Stimulated activated naive CD4-positive, alpha-beta T cell (primary cell): ENCODE measurements around the gene FECH.
A peak's percentile ranks its signal among the peaks of the same experiment; 100 is the strongest.
"Not testable (repeated sequence)": the region's sequence is repeated elsewhere in the genome, so short reads cannot be mapped to it uniquely, and the experiment has no call there.

Experiments
- DNase-seq, 6 experiments: peaks; one replicate each; lab custom pipeline; 2025; lab: John Stamatoyannopoulos, UW

Gene FECH, protein sequence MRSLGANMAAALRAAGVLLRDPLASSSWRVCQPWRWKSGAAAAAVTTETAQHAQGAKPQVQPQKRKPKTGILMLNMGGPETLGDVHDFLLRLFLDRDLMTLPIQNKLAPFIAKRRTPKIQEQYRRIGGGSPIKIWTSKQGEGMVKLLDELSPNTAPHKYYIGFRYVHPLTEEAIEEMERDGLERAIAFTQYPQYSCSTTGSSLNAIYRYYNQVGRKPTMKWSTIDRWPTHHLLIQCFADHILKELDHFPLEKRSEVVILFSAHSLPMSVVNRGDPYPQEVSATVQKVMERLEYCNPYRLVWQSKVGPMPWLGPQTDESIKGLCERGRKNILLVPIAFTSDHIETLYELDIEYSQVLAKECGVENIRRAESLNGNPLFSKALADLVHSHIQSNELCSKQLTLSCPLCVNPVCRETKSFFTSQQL

DNA sequence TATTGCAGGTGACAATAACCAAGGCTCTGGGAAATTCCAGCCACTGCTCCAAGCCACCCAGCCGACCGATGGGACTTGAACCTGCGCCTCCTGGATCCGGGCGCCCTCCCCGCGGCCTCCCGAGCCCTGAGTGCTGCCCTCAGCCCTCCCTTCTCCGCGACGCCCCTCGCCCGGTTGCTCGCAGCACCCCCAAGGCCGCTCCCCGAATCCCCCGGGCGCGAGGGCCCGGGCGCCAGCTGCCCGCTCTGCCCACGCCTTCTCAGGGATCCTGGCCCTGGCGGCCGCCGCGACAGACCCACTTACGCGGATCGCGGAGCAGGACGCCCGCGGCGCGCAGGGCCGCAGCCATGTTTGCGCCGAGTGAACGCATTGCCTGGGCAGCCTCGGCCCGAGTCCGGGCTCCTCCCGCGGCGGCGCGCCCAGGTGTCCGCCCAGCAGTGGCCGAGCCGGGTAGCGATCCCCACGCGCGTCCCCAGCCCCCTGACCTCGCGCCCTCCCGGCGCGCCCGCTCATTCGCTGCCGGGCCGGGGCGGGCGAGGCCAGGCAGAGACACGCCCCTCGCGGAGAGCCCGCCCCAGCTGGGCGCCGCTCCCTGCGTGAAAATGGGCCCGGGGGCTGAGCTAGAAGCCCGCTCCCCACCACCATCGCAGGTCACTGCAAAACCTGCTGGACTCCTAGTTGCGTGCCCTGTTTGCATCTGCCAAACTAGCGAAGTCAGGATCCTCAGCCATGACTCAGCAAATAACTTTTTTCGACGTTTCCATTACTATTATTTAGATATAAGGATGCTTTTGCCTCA, at the start of gene FECH:
Gene FECH (minus strand): TSS at position 452 of the 799 bp plus-strand sequence. CDS start 82 bp downstream, at position 370.
- peak; percentile 34 to 84 (median 66) for DNase-seq

DNA sequence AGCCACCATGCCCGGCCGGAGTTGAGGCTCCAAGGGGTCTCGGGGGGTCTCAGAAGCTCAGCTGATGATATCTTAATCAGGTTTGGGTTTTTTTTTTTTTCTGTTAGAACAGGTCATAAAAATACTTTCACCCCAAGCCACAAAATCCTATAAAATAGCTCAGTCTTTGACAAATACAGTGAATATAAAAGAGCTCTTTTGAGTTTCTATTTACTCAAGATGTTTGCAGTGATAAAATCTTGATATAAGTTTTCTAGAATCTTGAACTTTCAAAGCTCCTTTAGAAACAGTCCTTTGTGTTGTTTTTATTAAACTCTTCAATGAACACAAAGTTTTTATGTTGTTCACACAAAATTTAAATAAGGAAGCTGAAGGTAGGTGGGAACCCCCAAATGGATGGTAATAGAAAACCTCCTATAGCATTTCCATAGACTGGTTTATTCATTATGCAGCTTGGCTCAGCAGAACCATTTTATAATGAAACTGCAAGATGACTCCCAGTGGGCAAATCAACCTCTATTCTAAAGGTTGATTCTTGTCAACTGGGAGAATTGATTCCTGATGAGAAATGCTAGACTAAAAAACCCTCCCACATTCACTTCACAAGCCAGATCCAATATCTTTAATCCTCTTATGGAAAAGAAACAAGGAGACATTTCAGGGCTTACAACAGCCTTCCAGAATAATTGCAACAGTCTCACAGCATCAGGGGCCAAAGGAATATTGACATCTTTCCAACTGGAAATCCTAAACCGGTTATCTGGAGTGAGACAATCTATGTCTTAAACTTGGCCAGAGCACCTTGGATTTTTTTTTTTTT, 48.7 kb upstream of the FECH start:
- no peak for DNase-seq

DNA sequence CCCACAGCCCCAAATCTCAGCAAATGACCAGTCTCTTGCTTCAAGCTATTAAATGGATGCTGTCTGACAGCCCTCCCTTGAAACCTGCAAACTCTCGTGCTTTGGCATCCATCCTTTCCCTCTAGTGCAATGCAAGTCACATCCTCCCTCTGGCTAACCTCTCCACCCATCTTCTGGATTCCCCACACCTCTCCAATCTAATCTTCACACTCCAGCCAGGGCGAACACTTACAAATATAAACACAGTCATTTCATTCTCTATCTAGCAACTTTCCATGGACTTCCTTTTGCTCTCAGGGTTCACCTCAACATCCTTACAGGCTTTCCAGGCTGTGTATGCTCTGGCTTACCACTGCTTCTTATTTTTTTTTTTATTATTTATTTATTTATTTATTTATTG, 45.2 kb upstream of the FECH start:
- no peak for DNase-seq

DNA sequence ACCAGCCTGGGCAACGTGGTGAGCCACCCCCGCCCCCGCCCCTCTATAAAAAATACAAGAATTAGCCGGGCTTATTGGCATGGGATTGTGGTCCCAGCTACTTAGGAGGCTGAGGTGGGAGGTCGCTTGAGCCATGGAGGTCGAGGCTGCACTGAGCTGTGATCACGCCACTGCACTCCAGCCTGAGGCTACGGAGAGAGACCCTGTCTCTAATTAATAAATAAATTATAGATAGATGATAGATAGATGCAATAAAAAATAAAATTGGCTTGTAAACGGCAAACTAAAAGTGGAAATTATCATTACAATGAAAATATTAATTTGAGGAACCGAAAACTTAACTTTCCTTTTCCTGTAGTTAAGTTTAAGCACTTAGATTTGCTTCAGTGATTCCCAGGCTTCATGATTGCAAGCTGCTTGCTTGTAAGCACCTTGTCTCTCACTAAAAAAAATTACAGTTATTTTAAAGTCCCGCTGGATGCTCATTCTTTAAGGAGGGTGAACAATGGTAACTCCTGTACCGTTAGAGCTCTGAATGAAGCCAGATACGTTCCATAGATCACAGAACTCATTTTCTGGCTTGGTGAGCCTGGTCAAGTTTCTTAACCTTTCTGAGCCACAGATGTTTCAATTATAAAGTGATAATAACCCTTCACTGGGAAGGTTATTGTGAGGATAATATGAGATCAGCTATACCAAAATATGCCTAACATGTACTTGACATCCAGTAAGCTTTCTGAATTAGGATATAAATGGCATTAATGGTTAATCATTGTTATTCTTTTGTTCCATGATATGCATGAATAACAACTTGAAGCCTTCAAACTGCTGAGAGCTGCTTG, 44.5 kb upstream of the FECH start:
- DNase-seq = no peak

DNA sequence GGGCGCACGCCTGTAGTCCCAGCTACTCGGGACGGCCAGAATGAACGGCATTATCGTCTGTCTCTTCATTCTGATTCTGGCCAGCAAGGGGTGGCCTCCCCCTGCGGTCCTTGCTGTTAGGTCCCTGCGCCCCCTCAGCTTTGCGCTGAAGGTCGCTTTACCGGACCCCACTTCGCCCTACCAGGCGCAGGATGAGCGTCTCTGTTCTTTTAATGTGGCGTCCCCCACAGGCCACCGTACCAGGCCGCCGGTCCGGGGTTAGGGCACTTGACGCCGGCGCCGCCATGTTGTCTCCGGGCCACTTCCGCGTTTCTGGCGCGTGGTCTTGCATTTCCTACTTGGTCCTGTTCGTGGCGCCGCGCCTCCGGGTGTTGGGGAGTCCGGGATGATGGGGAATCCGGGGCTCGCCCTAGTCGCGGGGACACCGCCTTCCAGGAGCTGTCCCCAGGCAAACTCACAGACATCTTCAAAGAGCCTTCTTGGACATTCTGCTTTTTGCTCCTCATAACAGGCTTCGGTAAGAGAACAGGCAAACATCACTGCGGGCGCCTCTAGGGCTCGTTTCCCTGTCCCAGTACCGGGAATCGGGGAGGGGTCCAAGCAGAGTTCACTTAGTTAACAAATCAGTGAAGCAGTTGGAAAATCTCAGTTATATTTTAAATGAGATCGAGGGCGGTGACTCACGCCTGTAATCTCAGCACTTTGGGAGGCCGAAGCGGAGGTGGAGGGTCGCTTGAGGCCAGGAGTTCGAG, 43.7 kb upstream of the FECH start:
- peak; percentile 90 to 93 (median 92) for DNase-seq

DNA sequence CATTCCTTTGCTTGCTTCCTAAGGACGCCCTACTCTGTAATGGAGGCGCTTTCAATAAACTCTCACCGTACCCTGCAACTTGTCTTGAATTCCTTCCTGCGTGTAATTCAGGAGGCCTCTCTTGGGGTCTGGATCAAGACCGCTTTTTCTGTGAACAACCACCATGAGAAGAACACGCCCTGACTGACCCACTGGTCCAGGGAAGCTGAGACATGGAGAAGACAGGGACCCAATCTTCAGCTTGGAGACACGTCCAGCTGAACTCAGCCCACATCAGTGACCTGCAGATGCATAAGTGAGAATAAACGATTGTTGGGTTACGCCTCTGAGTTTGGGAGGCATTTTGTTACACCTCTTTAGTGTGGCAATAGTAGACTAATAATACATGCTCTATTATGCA, 42.9 kb upstream of the FECH start:
- no peak for DNase-seq

DNA sequence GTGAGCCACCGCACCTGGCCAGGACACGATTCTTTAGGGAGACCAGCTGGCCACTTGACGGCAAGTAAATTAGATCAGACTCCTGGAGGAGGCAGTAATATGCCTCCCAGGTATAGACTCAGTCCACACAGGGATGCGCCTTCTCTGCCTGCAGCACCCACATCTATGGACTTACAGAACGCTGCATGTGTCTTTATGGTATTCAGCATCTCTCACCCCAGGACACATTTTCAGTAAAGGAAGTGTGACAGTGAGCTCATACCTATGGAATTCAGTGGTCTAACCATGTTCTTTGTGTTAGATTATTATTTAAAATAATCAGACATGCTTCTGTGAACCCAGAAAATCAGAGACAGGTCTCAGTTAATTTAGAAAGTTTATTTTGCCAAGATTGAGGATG, 41.0 kb upstream of the FECH start:
- DNase-seq = no peak

DNA sequence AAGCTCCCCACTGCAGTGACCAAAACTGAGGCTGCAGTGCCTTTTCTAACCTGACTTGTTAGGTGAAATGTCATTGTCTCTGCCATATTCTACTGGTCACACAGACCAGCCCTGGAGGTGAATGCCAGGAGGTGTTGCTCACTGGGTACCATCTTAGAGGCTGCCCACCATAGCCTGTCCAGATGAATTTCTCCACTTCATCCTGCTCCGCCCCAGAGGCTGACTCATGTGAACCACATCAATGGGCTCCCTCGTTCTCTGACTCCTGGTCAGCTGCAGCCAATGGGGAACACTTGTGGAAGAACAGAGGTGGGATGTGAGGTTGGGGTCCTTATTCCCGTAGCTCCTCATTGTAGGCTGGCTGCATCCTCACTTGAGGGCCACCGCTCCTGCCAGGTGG, 38.5 kb upstream of the FECH start:
- DNase-seq = no peak

DNA sequence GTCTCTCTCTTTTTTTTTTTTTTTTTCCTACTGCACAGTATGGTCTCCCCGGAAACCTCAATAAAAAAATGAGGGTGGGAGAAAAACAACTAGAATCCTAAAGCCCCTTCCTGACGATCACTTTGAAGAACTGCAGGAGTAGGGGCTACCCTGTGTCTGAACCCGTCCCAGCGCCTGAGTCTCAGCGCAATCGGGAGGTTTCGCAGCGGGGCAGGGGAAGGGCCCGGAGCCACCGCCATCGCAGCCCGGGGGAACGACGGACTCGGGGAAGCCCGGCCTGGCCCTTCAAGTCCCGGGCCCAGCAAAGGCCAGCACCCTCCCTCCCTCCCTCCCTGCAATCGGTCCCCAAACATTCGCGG, 34.7 kb upstream of the FECH start:
- no peak for DNase-seq

DNA sequence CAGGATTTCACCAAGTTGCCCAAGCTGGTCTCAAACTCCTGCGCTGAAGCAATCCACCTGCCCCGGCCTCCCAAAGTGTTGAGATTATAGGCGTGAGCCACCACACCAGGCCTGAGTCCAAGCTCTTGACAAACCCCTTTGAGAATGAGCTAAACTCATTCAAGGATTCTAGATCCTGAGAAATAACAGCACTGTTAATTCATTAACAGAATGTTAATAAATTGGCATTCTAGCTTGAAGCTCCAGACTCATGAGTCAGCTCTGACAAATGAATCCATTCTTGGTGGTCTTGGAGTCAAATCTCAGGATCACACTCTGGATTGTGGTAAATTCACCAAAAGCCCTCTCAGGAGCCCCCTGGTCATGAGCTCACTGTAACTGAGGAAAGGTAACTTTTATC, 33.4 kb upstream of the FECH start:
- no peak for DNase-seq

DNA sequence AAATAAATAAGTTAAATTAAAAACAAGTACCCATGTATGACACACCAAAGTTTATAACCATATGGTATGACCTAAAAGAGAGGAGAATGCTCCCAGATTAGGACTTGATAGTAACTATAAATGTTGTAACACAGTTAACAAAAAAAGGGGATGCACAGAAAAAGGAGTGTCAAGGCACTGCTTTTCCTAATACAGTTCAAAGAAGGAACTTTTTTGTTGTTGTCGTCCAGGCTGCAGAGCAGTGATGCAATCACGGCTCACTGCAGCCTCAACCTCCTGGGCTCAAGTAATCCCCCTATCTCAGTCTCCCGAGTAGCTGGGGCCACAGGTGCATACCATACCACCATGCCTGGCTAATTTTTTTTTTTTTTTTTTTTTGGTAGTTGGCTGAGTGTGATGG, 32.4 kb upstream of the FECH start:
- DNase-seq = no peak

DNA sequence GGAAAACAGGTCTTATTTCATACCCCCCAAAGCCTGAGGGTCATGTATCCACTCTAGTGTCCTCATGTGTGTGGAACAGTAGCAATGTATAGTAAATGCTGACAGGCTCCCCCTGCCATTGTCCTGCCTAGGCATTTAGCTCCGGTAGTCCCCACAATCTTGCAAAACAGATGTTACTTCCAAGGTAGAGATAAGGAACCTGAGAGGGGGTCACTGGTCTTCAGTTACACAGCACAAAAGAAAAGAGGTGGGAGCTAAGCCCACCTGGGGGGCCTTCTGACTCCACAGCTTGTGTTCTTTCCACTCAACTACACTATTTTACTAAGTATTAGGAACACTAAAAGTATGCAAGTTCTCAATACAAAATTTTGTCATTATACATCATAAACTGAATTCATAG, 17.4 kb upstream of the FECH start:
- no peak for DNase-seq

DNA sequence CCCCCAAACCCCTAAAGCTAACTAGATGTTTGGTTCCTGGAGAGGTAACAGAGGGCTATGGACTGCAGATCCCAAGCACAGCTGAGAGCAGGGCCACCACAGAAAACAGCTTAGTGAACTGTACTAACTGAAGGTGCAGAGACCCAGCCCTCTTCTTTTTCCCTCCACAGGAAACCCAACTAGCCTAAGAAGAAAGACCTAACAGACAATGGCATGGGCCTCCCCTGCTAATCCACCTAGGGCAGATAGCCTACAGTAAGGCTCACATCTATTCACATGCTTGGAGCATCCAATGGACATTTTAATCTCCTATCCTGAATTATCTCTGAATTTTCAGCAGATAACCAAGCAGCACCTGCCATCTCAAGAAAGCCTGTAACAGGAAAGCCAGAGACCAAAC, 8.8 kb upstream of the FECH start:
- no peak for DNase-seq

DNA sequence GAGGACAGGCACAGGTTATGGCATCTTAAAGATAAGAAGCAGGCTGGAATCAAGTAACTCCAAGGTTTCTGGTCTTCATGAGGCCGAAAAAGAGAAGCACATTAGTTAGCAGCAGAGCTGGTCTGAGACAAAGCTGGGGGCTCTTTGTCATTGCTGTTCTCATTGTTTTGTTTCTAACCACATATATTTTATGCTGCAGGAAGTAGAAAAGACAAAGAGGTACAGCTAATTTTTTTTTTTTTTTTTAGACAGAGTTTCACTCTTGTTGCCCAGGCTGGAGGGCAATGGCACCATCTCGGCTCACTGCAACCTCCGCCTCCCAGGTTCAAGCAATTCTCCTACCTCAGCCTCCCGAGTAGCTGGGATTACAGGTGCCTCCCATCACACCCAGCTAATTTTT, 6.2 kb upstream of the FECH start:
- not testable (repeated sequence) for DNase-seq

DNA sequence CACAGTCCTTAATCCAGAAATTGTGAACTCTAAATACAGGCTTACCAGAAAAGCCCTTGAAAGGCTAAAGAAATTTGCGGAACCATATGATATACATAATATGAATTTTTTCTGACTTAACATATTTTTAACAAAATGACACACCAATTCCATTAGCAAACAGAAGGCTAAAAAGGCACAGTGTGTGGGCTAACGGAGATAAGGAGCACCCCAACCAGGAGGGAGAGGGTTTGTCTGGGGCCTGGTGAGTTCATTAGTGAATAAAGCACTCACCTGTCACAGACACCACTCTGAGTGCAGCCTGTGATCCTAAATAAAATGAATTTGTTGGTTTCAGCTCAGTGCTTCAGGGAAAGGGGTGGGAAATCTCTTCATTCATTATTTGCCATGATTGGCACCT, 2.7 kb upstream of the FECH start:
- no peak for DNase-seq

DNA sequence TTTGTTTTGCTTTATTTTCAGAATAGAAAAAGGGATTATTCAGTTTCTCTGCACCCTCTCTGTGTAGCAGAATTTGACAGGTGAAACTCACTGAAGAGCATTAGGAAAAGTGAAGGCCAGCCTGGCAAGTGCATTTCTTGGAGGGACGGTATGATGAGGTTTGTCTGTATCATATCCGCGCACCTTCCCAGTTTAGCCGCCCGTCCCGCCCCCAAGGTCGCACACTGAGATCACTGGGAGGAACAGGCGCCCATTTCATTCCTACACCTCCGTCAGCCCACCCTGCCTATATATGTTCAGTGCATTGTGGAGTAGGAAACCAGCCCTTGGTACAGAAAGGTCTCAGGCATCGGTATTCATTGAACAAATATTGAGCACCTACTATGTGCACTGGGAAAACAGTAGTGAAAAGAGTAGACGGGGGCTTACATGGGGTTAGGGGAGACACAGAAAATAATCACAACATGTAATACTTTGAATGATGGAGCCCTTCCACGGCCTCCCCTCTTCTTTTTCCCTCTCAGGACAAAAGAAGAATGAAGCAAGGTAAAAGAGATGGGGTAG, 678 bp upstream of the FECH start:
- no peak for DNase-seq

DNA sequence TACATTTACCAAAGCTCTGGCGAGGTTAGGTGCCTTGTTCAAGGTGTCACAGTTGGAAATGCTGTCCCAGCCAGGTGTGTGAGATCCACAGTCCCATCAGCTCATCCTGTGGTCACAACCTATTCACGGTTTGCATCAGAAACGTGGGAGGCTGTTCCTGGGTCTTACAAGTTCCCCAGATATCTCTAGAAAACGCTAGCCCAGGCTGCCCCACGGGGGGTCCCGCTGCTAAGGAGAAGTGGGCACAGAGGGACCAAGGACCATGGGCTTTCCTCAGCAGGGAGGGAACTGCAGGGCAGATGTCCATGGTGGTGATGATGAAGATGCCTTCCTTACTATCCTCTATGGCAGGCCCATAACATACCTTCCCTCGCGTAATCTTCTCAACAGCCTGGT, 649 bp downstream of the FECH start:
- DNase-seq = peak in 1 of 6 experiments; percentile 21

DNA sequence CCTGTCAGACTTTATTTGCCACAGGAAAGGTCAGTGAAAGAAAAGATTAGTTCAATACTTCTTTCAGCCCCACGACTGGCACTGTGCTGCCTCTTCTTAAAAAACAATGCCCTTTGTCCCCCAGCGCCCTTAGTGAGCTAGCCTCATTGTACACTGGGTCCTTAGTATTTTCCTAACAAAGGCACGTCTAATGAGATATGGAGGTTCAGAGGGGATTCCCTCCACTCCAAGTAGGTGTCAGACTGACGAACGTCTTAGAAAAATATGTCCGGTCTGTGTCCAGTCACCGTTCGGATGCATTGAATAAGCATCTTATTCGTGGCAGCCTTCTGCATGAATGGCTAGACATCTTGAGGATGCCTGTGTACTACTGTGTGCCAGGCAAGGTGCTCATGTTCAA, 1.1 kb downstream of the FECH start:
- DNase-seq = no peak

DNA sequence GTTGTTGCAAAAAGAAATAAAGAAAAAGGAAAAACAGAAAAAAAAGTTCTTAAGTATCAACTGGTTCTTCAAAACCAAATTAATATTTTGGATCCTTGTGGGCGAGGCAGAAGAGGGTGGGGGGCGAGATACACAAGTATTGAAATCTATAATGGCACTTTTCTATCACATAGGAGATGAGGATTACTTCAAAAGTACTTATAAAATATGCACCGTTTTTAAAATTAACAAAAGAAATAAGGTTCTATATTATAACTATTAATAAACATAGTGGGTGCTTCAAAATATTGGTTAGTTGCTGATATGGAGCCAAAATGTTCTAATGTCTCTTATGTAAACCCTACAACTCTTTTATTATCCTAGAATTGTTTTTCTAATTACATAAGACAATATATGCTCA, 2.1 kb downstream of the FECH start:
- DNase-seq = no peak

DNA sequence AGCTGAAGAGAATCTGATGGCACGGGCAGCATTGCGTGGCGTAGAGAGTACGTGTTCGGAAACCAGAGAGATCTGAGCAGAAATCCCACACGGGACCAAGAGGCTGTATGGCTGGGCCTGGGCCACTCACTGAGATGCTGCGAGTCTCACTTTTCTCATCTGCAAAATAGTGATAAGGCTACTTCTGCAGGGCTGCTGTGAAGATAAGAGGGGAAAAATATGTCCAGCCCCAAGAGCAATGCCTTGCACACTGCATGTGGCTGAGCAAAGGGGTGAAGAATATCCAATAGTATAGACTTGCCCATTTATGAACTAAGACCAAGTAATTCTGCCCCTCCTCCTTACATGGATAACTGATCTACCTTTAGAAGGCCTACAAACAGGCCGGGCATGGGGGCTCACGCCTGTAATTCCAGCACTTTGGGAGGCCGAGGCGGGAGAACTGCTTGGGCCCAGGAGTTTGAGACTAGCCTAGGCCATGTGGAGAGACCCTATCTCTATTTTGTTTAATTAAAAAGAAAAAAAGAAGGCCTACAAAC, 3.1 kb downstream of the FECH start:
- no peak for DNase-seq
